HG03460 (cell line): Measurements from ENCODE around the gene NPY1R.

ENCODE experiments used
- ATAC-seq: cut with Tn5 transposase; IDR thresholded peaks from one replicate; pipeline ENCODE4 v1.9.1; 2021; ENCODE audit not compliant: unreplicated experiment

NPY1R gene

GRCh38 chr4:163280703-163281519 is 51.5 kb downstream of the NPY1R start:
- ATAC-seq: no peak

DNA sequence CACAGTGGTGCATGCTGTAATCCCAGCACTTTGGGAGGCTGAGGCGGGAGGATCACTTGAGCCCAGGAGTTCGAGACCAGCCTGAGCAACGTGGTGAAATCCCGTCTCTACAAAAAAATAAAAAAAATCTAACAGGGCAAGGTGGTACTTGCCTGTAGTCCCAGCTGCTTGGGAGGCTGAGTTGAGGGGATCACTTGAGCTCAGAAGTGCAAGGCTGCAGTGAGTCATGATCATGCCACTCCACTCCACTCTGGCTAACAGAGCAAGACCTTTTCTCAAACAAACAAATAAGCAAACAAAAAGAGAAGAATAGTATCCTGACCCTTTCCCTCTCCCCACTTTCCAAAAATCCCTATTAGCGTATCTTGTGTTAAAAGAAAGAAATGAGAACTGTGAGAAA is 52.7 kb downstream of the NPY1R start:
- no peak for ATAC-seq

GRCh38 chr4:163274861-163275260 is 57.5 kb downstream of the NPY1R start:
- no peak for ATAC-seq
